NCI-H2107 treated with DMSO at 0.1 percent for 48 hours (cell line): ENCODE results near the gene TANC1.
"Not testable (repeated sequence)": the region's sequence is repeated elsewhere in the genome, so short reads cannot be mapped to it uniquely, and the experiment has no call there.

Experiments used
- DNase-seq: peaks from one replicate; lab custom pipeline; 2025; ENCODE audit not compliant: unreplicated experiment; lab: John Stamatoyannopoulos, UW

TANC1 gene

DNA sequence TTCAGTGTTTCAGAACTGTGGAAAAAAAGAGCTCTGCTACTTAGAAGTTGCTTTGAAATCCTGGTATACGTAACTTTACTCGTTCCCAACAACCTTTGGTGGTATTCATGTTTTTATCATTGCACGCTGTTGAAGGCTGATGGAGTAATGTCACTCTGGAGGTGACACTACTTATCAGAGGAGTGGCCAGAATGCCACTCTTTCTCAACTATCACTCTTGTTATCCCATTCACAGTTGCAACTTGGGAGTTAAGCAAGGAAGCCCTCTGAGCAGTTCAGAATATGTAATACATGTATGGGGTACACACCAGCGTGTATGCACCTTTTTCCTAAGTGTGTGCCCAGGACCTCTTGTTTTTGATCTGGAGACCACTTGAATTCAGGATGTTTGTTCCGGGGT is 53.6 kb downstream of the TANC1 start:
- no peak for DNase-seq

DNA sequence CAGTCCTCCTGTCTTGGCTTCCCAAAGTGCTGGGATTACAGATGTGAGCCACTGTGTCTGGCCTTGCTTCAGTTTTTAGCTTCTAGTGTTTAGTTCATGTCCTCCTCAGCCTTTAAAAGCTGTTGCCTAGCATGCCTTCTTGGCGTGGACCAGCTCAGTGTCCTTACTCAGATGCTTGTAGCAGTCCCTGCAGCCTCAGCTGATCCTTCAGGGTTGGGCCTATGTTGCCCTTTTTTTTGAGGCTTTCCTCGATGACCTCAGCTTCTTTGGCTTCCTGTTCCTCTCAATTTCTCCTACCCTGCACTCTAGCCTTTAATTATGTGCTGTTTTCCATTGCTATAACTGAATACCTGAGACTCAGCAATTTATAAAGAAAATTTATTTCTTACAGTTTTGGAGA is 57.7 kb downstream of the TANC1 start:
- no peak for DNase-seq

DNA sequence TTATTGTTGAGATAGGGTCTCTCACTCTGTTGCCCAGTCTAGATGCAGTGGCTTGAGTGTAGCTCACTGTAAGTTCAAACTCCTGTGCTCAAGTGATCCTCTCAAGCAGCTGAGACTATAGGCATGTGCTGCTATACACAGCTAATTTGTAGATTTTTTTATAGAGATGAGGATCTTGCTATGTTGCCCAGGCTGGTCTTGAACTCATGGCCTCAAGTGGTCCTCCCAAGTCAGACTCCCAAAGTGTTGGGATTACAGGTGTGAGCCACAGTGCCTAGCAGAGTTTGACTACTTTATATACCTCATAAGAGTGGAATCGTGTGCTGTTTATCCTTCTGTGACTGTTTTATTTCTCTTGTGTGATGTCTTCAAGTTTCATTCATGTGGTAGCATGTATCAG is 60.3 kb downstream of the TANC1 start:
- no peak for DNase-seq

DNA sequence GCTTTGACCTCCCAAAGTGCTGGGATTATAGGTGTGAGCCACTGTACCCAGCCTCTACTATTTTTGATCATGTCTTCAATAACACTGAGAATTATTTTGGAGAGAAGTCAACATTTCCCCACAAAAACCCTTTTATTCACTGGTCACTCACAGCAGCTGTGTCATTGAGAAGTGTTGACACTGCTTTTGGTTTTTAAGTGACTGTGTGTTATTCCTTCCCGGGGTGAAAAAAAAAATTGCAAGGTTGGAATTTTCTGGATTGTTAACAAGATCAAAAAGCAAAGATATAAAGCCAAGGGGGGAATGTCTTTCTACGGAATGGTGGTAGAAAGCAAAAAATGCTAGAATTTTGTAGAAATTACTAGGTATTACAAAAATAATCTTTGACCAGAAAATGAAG is 61.5 kb downstream of the TANC1 start:
- DNase-seq, result no peak

DNA sequence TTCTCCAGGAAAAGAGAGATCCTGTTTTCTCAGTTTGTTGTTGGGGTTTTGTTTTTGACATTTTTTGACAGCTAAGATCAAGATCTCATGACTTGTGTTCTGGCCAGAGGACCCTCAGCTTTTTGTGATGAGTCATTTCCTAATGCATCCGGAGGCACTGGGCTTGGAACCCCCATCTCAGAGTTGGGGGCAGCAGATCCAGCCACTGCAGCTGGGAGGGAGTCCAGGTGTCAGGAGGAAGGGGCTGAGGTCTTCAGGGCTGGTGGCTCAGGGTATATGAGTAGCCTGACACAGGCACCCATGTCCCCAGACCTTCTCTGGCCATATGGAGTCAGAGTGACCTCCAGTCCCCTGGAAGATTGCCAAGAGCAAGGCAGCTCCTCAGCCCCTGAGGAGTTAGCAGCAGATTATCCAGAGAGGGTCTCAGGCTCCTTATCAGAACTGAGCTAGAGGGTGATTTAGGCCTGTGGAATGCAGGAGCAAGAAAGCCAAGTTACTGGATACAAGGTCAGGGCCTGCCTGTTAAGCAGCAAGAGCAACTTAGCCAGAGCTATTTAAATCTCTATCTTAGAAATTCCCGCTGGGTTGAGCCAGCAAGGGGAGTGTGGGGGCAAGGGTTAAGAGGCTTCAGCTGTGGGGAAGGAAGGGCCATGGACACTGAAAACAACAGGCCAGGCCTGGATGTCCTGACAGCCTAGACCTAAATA is 62.4 kb downstream of the TANC1 start:
- no peak for DNase-seq

- no peak for DNase-seq
Observed at GRCh38 chr2:159032146-159032545, 63.7 kb downstream of the TANC1 start.

- no peak for DNase-seq
Observed at GRCh38 chr2:159032580-159032979, 64.1 kb downstream of the TANC1 start.

DNA sequence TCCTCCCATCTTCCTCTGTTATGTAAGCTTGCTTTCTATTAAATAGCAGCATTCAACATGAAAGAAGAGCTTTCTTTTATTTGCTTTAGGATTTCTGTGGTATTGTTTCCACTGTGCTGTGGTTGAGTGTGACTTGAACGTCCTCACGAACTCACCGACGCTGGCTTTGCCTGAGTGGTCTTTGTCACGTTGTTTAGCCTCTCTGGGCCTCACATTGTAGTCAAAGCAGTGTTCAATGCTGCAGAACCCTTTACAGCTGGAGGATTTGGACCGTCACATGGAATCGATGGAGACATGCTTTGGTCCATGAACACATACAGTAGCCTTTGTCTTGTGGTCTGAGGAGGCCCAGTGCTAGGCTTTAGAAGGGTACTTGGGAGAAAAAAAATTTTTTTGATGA is 66.3 kb downstream of the TANC1 start:
- no peak for DNase-seq

DNA sequence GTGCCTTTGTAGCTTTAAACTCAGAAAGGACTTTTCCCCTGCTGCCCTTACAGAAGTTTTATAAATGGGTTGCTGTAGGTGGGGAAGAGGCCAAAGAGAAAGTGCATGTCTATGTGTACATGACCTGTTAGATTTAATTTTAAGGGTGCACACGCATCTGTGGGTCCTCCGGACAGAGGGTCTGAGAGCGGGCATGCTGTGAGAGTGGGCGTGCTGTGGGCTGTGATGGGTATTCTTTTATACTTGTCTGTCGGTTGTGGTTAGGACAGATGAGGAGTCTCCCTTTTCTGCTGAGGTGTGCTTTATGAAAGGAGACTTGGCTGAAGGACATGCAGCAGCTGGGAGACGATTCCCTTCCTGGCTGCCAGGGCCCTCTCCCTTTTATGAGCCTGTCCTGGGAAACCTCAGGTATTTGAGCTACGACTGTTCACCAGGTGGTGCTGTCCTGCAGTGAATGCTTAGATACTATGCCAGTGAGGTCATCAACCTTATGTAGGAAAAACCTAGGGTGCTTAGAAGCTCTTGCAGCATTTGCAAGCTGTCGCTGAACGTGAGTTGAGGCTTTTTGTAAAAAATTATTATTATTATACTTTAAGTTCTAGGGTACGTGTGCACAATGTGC is 67.5 kb downstream of the TANC1 start:
- peak; percentile 78 for DNase-seq

GRCh38 chr2:159036461-159036860 is 68.0 kb downstream of the TANC1 start:
- DNase-seq, result not testable (repeated sequence)

GRCh38 chr2:159041328-159041727 is 72.9 kb downstream of the TANC1 start:
- DNase-seq, result not testable (repeated sequence)

DNA sequence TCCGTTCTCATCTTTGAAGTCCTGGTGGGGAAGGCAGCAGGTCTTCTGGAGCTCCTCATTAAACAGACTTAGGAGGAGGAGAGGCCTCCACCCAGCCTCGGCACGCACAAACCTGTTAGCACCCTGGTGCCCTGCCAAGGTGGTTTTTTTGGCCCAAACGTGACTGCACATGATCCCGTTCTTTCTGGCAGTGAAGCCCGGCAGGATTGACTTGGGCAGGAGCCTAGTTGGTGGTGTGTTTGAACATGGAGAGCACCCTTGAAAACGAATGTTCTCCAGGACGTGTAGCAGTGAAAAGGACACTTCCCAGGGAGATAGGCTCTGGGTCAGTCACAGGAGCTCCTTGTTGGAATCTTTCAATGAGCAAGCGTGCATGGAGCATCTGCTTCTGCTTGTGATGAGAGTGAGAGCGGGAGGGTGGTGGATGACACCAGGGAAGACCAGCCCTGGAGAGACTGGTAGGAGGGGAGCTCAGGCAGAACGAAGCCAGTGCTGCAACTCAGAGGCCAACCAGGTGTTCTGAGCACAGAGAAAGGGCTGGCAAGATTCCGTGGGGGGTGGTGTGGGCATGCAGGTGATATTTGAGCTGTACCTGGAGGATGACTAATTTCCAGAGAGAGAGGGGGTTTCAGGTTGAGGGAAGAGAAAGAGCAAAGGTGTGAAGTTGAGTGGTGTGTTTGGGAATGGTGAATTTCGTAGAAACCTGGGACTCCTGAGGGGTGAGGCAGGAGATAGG is 73.8 kb downstream of the TANC1 start:
- DNase-seq, result peak; percentile 5

- no peak for DNase-seq
Observed at GRCh38 chr2:159043710-159044109, 75.3 kb downstream of the TANC1 start.

GRCh38 chr2:159044804-159045286 is 76.4 kb downstream of the TANC1 start:
- no peak for DNase-seq

- DNase-seq, result no peak
Observed at GRCh38 chr2:159045545-159046454, 77.4 kb downstream of the TANC1 start.

DNA sequence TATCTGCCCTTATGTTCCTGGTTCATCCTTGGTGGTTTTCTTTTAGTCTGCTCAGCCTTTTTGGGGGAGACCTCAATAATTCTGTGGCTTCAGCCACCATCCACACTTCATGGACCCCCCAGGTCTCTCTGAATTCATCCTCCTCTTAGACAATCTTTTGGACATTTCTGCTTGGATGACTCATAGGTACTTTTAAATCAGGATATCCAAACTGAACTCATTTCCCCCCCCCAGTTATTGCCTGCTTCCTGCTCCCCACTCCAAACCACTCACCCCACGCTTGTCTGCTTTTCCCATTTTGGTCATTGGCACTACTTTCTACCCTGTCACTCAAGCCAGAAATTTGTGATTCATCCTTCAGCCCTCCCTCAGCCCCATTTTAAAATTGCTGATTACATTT is 78.5 kb downstream of the TANC1 start:
- no peak for DNase-seq

DNA sequence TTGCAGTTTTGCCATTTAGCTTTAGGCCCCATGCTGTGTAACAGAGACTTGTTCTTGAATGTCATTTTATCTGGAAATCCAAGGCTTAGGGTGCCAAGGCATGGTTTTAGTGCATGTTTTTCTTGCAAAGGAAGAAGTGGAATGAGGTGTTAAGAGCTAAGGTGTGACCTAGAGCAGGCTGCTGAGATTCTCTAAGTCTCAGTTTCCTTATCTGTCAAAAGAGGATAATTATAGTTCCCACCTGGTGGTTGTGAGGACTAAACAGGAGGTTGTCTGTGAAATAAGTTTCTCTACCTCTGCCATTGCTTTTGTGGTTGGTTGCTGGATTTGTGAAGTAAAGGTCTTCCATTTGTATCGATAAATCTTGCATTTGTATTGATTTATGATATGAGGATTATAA is 82.0 kb downstream of the TANC1 start:
- DNase-seq, result no peak

DNA sequence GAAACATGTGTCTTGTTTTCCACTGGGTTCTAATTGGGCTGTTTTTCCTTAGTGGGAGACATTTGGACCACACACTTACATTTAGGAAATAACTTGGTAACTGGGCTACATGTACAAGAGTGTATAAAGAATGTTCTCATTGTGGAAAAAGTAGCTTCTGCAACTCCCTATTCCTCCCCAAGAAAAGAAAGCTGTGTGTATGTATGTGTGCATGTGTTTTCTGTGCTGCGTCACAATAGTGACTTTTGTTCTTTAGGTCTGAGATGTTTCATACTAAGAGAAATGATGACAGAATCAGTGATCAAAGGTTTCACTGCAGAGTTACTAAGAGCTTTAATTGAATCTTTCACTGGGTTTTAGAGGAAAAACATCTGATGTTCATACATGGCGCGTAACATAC is 82.7 kb downstream of the TANC1 start:
- DNase-seq, result no peak

- DNase-seq, result no peak
Observed at GRCh38 chr2:159051661-159052060, 83.2 kb downstream of the TANC1 start.

- no peak for DNase-seq
Observed at GRCh38 chr2:159052157-159052601, 83.7 kb downstream of the TANC1 start.
